Body of pancreas (tissue), 4 donors: ENCODE data around the gene VRTN.

Experiments used
- POLR2A ChIP-seq, 3 donors: fragments of 450-650 bp; IDR thresholded peaks; one replicate each; pipeline ENCODE4 v1.6.1; 2016; ENCODE audit warnings: antibody characterized with exemption in 3 of 3, mild to moderate bottlenecking in 2 of 3
- TF ChIP-seq, protein P1 (sequence below), 7 experiments: fragments of 450-650 bp in 4 of 7; fragments of 200-600 bp in 3 of 7; sonication (generic) in 3 of 7; IDR thresholded peaks; one replicate each; pipeline ENCODE4 v1.5.1; 2016 to 2019; ENCODE audit warnings: antibody characterized with exemption in 7 of 7

GRCh38 chr14:74389980-74390379 lies 41.7 kb downstream of the VRTN start:
- TF ChIP-seq, protein P1, sequence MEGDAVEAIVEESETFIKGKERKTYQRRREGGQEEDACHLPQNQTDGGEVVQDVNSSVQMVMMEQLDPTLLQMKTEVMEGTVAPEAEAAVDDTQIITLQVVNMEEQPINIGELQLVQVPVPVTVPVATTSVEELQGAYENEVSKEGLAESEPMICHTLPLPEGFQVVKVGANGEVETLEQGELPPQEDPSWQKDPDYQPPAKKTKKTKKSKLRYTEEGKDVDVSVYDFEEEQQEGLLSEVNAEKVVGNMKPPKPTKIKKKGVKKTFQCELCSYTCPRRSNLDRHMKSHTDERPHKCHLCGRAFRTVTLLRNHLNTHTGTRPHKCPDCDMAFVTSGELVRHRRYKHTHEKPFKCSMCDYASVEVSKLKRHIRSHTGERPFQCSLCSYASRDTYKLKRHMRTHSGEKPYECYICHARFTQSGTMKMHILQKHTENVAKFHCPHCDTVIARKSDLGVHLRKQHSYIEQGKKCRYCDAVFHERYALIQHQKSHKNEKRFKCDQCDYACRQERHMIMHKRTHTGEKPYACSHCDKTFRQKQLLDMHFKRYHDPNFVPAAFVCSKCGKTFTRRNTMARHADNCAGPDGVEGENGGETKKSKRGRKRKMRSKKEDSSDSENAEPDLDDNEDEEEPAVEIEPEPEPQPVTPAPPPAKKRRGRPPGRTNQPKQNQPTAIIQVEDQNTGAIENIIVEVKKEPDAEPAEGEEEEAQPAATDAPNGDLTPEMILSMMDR (IDR thresholded peaks at IDR 0.05): no peak
- TF ChIP-seq POLR2A (IDR thresholded peaks at IDR 0.05): no peak
